ENCODE results near the gene KREMEN1.
A peak's percentile ranks its signal among the peaks of the same experiment; 100 is the strongest.
"Not testable (repeated sequence)": the region's sequence is repeated elsewhere in the genome, so short reads cannot be mapped to it uniquely, and the experiment has no call there.

Gene KREMEN1

DNA sequence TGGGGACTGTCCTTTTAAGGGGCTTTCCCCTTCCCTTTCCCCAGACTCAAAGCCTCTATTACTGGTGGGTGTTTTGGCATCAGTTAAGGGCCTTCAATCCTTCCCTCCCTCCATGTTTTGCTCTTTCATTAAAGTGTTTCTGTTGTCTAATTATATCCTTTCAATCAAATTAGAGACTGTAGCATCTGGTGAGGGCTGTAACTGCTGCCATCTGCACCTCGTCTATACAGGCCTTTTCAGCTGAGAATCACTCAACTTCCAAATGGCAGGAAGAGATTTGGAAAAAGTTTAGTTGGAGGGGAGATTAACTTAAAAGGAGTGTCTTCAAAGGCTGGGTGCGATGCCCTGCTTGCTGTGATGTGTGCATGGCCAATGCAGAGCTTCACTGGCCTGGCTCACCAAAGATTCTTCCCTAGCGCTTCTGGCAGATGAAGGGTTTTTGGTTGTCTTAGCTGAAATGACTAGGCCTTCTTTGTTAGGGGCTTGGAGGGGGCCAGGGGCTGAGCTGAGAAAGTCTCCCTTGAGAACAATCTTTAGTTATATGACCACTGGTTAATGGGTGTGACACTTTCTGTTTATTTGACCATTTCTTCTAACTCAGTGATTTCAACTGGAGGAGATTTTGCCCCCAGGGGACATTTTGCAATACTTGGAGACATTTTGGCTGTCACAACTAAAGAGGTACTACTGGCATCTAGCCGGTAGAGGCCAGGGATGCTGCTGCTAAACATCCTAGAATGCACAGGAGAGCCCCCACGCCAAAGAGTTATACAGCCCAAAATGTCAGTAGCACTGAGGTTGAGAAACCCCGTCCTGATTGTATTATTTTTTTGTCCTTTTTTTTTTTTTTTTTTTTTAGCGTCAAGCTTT, 7.5 kb downstream of the KREMEN1 start:
- Histone ChIP-seq H3K4me3 (ENCODE audit: low read depth, low read length) (no peak overlapping the region), H3K27ac (ENCODE audit: low read depth, low read length) (no peak overlapping the region), H3K36me3 (ENCODE audit: control insufficient read depth, insufficient read depth, low read length) (no peaks in the 10 kb centered on the region), H3K27me3 (ENCODE audit: control insufficient read depth, insufficient read depth, low read length) (peaks cover 6% of the 10 kb centered on the region), H3K9me3 (ENCODE audit: control insufficient read depth, insufficient read depth, low read length) (no peaks in the 10 kb centered on the region), H3K9ac (ENCODE audit: low read depth, low read length) (no peak overlapping the region), H3K4me1 (ENCODE audit: control insufficient read depth, insufficient read depth, low read length) (peaks cover 24% of the 10 kb centered on the region)

DNA sequence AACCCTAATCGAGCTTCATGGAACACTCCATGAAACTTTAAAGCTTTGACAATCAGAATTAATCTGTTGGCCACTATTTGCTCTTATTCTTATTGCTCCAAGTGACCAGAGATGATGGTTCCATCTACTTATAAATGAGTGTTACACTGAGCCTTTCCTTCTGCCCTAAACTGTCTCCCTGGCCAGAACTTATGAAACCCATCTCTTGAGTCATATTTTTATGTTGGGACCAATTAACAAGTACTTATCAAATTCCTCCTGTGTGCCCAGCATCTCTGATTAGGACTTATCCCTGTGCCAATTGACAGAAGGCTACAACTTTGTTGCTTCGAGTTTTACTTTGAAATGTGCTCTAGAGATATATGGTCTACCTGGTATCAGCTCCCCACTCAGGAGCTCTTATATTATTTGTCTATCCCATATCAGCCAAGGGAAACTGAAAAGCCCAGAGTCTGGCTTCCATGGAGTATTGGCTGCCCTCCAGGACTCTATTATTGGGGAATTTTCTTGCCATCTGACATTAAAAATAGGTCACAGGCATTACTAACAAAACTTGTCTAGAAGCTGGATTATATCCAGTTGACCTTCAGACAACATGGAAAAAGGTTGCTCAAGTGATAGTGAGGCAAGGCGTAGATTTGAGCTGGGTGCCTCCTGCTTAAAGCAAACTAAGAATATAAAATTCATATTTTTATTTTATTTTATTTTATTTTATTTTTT, 8.8 kb downstream of the KREMEN1 start:
- Histone ChIP-seq H3K9me3 (ENCODE audit: control insufficient read depth, insufficient read depth, low read length) (no peaks in the 10 kb centered on the region), H3K36me3 (ENCODE audit: control insufficient read depth, insufficient read depth, low read length) (no peaks in the 10 kb centered on the region), H3K27me3 (ENCODE audit: control insufficient read depth, insufficient read depth, low read length) (no peaks in the 10 kb centered on the region), H3K9ac (ENCODE audit: low read depth, low read length) (no peak overlapping the region), H3K27ac (ENCODE audit: low read depth, low read length) (no peak overlapping the region), H3K4me3 (ENCODE audit: low read depth, low read length) (no peak overlapping the region), H3K4me1 (ENCODE audit: control insufficient read depth, insufficient read depth, low read length) (peaks cover 24% of the 10 kb centered on the region)

DNA sequence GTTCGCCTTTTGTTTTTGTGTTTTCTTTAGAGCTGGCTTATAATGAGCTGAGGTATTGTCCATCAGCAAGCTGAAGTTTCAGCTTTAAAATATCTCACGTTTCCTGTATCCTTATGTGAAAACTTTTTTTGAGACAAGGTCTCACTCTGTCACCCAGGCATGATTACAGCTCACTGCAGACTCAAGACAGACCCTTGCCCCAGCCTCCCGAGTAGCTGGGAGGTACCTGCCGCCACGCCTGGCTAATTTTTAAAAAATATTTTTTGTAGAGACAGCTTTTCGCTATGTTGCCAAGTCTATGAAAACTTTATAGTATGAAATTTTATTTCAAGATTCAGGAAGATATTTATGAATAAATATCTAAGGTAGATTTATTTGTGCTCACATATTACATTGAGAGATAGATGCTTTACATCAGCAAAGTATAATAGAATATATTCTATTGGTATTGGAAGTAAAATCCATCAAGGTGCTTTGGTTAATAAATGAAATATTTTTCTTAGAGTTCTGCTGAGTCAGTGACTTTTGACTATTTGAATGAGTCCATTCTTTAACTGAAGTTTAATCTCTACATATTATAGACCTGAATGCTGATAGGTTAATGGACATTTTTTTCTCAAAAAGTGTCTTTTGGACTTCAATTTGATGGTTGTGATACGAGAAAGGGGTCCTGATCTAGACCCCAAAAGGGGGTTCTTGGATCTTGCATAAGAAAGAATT, 10.2 kb downstream of the KREMEN1 start:
- Histone ChIP-seq H3K9ac (ENCODE audit: low read depth, low read length) (no peak overlapping the region), H3K4me3 (ENCODE audit: low read depth, low read length) (no peak overlapping the region), H3K4me1 (ENCODE audit: control insufficient read depth, insufficient read depth, low read length) (peaks cover 24% of the 10 kb centered on the region), H3K9me3 (ENCODE audit: control insufficient read depth, insufficient read depth, low read length) (no peaks in the 10 kb centered on the region), H3K27me3 (ENCODE audit: control insufficient read depth, insufficient read depth, low read length) (no peaks in the 10 kb centered on the region), H3K27ac (ENCODE audit: low read depth, low read length) (peak overlapping the region; percentile 18), H3K36me3 (ENCODE audit: control insufficient read depth, insufficient read depth, low read length) (no peaks in the 10 kb centered on the region)

GRCh38 chr22:29083576-29083932, 10.7 kb downstream of the KREMEN1 start:
- not testable (repeated sequence) for H3K27me3 ChIP-seq (ENCODE audit: control insufficient read depth, insufficient read depth, low read length); H3K4me3 ChIP-seq (ENCODE audit: low read depth, low read length); H3K27ac ChIP-seq (ENCODE audit: low read depth, low read length); H3K9me3 ChIP-seq (ENCODE audit: control insufficient read depth, insufficient read depth, low read length); H3K9ac ChIP-seq (ENCODE audit: low read depth, low read length); H3K36me3 ChIP-seq (ENCODE audit: control insufficient read depth, insufficient read depth, low read length)
- H3K4me1 ChIP-seq (ENCODE audit: control insufficient read depth, insufficient read depth, low read length) = peaks cover 24% of the 10 kb centered on the region

DNA sequence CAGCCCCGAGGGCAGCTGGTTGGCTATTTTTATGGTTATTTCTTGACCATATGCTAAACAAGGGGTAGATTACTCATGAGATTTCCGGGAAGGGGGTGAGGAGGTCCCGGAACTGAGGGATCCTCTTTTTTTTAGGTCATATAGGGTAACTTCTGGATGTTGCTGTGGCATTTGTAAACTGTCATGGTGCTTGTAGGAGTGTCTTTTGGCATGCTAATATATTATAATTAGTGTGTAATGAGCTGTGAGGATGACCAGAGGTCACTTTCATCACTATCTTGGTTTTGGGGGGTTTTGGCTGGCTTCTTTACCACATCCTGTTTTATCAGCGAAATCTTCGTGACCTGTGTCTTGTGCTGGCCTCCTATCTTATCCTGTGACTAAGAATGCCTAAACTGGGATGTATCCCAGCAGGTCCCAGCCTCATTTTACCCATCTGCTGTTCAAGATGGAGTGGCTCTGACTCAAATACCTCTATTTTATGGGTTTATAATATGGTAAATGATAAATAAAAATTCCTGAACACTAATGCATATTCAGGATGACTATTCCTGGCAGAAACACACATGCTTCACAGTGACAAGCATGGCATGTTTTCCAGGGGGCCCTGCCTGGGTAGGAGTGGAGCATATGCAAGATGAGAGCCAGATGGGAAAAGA, 11.2 kb downstream of the KREMEN1 start:
- no peaks in the 10 kb centered on the region for H3K36me3 ChIP-seq (ENCODE audit: control insufficient read depth, insufficient read depth, low read length)
- no peak overlapping the region for H3K4me3 ChIP-seq (ENCODE audit: low read depth, low read length)
- H3K9me3 ChIP-seq (ENCODE audit: control insufficient read depth, insufficient read depth, low read length) = no peaks in the 10 kb centered on the region
- peaks cover 24% of the 10 kb centered on the region for H3K4me1 ChIP-seq (ENCODE audit: control insufficient read depth, insufficient read depth, low read length)
- no peak overlapping the region for H3K27ac ChIP-seq (ENCODE audit: low read depth, low read length)
- no peak overlapping the region for H3K9ac ChIP-seq (ENCODE audit: low read depth, low read length)
- H3K27me3 ChIP-seq (ENCODE audit: control insufficient read depth, insufficient read depth, low read length) = no peaks in the 10 kb centered on the region

- Histone ChIP-seq H3K27me3 (ENCODE audit: control insufficient read depth, insufficient read depth, low read length) (no peaks in the 10 kb centered on the region), H3K4me1 (ENCODE audit: control insufficient read depth, insufficient read depth, low read length) (peaks cover 24% of the 10 kb centered on the region), H3K4me3 (ENCODE audit: low read depth, low read length) (no peak overlapping the region), H3K27ac (ENCODE audit: low read depth, low read length) (no peak overlapping the region), H3K9ac (ENCODE audit: low read depth, low read length) (no peak overlapping the region), H3K9me3 (ENCODE audit: control insufficient read depth, insufficient read depth, low read length) (no peaks in the 10 kb centered on the region), H3K36me3 (ENCODE audit: control insufficient read depth, insufficient read depth, low read length) (no peaks in the 10 kb centered on the region)
Observed at GRCh38 chr22:29087012-29087411, 14.2 kb downstream of the KREMEN1 start.

- no peaks in the 10 kb centered on the region for H3K9me3 ChIP-seq (ENCODE audit: control insufficient read depth, insufficient read depth, low read length)
- H3K27me3 ChIP-seq (ENCODE audit: control insufficient read depth, insufficient read depth, low read length) = no peaks in the 10 kb centered on the region
Observed at GRCh38 chr22:29088809-29089208, 16.0 kb downstream of the KREMEN1 start.

DNA sequence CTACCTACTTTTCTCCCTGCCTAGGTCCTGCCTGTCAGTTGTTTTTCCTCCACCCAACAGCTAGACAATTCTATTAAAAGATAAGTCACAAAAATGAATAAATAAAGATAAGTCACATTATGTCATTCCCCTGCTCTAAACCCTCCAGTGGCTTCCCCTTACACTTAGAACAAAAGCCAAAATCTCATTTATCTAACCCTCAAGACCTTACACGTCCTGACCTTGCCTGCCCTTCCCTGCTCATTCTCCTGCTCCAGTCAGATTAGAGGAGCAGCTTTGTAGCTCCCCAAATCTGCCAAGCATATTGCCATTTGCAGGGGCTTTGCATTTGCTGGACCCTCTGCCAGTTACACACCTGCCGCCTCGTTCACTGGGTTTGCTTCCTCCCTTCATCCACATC, 16.7 kb downstream of the KREMEN1 start:
- no peak overlapping the region for H3K27ac ChIP-seq (ENCODE audit: low read depth, low read length)
- H3K9me3 ChIP-seq (ENCODE audit: control insufficient read depth, insufficient read depth, low read length) = no peaks in the 10 kb centered on the region
- peaks cover 2% of the 10 kb centered on the region for H3K4me1 ChIP-seq (ENCODE audit: control insufficient read depth, insufficient read depth, low read length)
- no peaks in the 10 kb centered on the region for H3K36me3 ChIP-seq (ENCODE audit: control insufficient read depth, insufficient read depth, low read length)
- no peak overlapping the region for H3K4me3 ChIP-seq (ENCODE audit: low read depth, low read length)
- no peak overlapping the region for H3K9ac ChIP-seq (ENCODE audit: low read depth, low read length)
- no peaks in the 10 kb centered on the region for H3K27me3 ChIP-seq (ENCODE audit: control insufficient read depth, insufficient read depth, low read length)

More at GRCh38 chr22:29088809-29089208, 16.0 kb downstream of the KREMEN1 start:
- H3K4me3 ChIP-seq (ENCODE audit: low read depth, low read length) = no peak overlapping the region
- no peak overlapping the region for H3K27ac ChIP-seq (ENCODE audit: low read depth, low read length)
- H3K9ac ChIP-seq (ENCODE audit: low read depth, low read length) = no peak overlapping the region
- no peaks in the 10 kb centered on the region for H3K36me3 ChIP-seq (ENCODE audit: control insufficient read depth, insufficient read depth, low read length)
- peaks cover 9% of the 10 kb centered on the region for H3K4me1 ChIP-seq (ENCODE audit: control insufficient read depth, insufficient read depth, low read length)

DNA sequence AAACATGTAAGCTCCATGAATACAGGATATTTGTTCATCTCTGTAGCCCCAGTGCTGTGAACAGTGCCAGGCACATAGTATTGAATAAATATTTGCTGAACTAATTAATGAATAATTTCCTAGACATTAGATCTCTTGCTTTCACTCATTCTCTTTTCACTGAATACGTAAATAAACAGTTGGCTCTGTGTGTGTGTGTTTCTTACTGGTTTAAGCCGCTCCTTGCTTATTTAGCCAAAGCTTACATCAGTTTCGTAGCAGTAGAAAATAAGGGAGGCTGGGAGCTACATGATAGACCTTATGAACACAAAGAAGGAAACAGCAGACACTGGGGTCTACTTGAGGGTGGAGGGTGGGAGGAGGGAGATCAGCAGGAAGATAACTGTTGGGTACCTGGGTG, 17.2 kb downstream of the KREMEN1 start:
- no peaks in the 10 kb centered on the region for H3K27me3 ChIP-seq (ENCODE audit: control insufficient read depth, insufficient read depth, low read length)
- no peak overlapping the region for H3K9ac ChIP-seq (ENCODE audit: low read depth, low read length)
- no peaks in the 10 kb centered on the region for H3K4me1 ChIP-seq (ENCODE audit: control insufficient read depth, insufficient read depth, low read length)
- H3K36me3 ChIP-seq (ENCODE audit: control insufficient read depth, insufficient read depth, low read length) = no peaks in the 10 kb centered on the region
- no peak overlapping the region for H3K27ac ChIP-seq (ENCODE audit: low read depth, low read length)
- no peak overlapping the region for H3K4me3 ChIP-seq (ENCODE audit: low read depth, low read length)
- no peaks in the 10 kb centered on the region for H3K9me3 ChIP-seq (ENCODE audit: control insufficient read depth, insufficient read depth, low read length)

DNA sequence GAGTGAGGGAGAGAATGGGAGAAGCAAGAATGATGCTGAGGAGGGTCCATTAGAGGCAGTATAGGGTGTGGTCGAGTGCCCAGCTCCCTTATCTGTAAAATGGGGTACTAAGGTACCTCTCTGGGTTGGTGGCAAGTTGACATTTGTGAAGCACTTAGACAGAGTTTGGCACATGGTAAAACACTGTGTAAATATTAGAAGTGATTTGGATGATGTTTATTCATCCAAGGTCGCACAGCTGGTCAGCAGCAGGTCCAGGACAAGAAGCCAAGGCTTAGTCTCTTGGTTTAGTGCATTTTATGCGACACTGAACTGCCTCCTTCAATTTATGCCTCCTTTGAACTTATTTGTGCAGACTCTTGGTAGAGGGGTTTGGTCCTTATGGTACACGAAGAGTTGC, 19.4 kb downstream of the KREMEN1 start:
- Histone ChIP-seq H3K9me3 (ENCODE audit: control insufficient read depth, insufficient read depth, low read length) (no peaks in the 10 kb centered on the region), H3K4me1 (ENCODE audit: control insufficient read depth, insufficient read depth, low read length) (peaks cover 10% of the 10 kb centered on the region), H3K9ac (ENCODE audit: low read depth, low read length) (no peak overlapping the region), H3K4me3 (ENCODE audit: low read depth, low read length) (no peak overlapping the region), H3K36me3 (ENCODE audit: control insufficient read depth, insufficient read depth, low read length) (no peaks in the 10 kb centered on the region), H3K27me3 (ENCODE audit: control insufficient read depth, insufficient read depth, low read length) (no peaks in the 10 kb centered on the region), H3K27ac (ENCODE audit: low read depth, low read length) (no peak overlapping the region)

All from HUES48 (cell line).